HFF-Myc (cell line): ENCODE data around the gene ELMO1.

Experiments
- DNase-seq: peaks from one replicate; pipeline ENCODE4 v3.0.0-alpha.2; 2011; ENCODE audit warnings: low read depth; ENCODE audit errors: extremely low read depth
- H3K4me3 ChIP-seq: replicated peaks from 2 replicates; pipeline ENCODE4 v1.5.1; 2011; ENCODE audit warnings: low read depth, mild to moderate bottlenecking, control low read depth, low read length
- TF ChIP-seq, protein P1 (sequence below): IDR thresholded peaks from 2 replicates; pipeline ENCODE4 v1.5.1; 2012; ENCODE audit warnings: mild to moderate bottlenecking, low read depth, low read length, control low read depth; ENCODE audit errors: missing control alignments

Gene ELMO1

DNA sequence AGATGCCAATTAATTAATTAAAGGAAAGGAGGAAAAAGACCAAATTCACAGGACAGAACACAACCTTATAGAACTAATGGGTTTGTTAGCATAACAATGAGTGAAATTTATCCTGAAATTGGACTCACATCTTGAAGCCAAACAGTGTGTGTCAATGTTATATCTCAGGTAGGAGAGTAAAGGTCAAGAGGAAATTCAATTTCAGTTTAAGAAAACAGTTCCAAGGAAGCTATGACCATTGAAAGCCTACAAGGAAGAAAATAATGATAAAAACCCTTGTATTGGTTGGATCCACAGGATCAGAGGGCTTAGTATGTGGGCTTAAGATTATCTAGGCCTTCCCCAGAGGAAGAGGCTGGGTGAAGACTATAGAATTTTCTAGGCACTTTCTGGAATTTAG, 525.5 kb downstream of the ELMO1 start:
- no peak overlapping the region for H3K4me3 ChIP-seq
- DNase-seq: no peak
- TF ChIP-seq, protein P1, sequence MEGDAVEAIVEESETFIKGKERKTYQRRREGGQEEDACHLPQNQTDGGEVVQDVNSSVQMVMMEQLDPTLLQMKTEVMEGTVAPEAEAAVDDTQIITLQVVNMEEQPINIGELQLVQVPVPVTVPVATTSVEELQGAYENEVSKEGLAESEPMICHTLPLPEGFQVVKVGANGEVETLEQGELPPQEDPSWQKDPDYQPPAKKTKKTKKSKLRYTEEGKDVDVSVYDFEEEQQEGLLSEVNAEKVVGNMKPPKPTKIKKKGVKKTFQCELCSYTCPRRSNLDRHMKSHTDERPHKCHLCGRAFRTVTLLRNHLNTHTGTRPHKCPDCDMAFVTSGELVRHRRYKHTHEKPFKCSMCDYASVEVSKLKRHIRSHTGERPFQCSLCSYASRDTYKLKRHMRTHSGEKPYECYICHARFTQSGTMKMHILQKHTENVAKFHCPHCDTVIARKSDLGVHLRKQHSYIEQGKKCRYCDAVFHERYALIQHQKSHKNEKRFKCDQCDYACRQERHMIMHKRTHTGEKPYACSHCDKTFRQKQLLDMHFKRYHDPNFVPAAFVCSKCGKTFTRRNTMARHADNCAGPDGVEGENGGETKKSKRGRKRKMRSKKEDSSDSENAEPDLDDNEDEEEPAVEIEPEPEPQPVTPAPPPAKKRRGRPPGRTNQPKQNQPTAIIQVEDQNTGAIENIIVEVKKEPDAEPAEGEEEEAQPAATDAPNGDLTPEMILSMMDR: no peak

DNA sequence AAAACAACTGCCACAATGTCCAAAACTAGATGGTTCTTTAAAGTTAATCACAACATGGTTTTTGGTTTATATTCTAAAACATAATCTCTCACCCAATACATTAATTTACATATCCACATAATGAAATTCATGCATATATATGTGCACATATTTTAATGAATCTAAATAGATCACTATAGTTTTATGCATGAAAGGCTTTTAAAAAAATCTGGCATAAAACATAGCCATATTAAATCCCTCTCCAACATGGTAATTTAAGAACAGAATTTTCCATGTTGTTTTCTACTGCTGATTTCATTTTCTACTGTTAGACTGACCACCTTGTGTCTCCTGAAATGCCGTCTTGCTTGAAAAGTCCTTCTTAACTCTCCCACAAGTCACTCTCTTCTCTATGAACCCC, 528.2 kb downstream of the ELMO1 start:
- no peak for DNase-seq
- no peak overlapping the region for H3K4me3 ChIP-seq
- TF ChIP-seq, protein P1: no peak

DNA sequence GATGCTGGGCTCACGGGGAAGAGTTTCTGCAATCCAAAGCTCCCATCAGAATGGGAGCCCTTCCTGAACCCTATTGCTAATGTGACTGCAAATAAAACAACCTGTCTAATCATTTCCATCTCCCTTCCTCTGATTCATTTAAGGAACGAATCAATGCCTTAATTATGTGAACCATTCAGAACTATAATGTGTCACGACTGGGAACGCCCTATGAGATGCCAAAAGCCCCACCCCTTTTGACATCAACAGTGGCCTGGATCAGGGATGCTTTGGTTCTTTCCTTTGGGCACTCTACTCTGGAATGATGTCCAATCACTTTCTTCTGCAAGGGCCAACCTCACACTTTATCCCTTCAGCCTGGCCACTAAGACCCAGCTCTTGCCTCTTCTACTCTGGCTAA, 528.9 kb downstream of the ELMO1 start:
- TF ChIP-seq, protein P1: no peak
- H3K4me3 ChIP-seq: no peak overlapping the region
- no peak for DNase-seq

DNA sequence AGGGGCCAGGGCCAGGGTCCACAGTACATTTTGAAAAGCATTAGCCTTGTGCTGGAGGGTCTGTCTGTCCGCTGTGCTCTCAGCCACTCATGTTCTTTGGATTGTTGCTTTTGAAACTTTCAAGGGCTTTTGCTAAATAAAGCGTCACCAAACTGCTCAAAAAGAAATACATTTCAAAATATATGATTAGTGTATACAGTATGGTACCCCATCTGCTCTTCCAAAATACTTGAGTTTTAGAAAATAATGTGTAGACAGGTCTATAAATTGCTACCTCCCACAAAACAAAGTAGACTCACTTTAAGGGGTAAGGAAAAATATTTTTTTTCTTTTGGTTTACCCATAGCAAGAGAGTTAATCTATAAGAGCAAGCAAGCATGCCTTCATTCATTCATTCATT, 530.1 kb downstream of the ELMO1 start:
- no peak for DNase-seq
- H3K4me3 ChIP-seq: no peak overlapping the region
- TF ChIP-seq, protein P1: no peak

DNA sequence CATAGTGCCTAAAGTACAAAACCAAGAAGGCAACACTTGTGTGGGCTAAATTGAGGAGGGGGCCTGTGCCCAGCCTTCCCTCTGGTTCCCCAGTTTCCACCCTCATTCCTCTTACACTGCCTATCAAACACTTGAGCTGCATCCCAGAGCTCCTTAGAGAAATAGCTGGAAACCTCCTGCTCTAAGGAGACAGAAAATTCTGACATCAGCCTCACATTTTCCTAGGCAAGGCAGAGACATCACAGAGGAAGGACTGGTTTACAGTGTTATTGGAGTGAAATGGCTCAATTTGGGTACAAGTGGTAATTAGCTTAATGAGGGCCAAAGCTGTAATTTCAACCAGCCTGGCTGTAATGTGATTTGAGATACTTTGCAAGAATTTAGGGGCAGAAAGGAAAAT, 532.0 kb downstream of the ELMO1 start:
- DNase-seq: no peak
- no peak overlapping the region for H3K4me3 ChIP-seq
- TF ChIP-seq, protein P1: no peak

DNA sequence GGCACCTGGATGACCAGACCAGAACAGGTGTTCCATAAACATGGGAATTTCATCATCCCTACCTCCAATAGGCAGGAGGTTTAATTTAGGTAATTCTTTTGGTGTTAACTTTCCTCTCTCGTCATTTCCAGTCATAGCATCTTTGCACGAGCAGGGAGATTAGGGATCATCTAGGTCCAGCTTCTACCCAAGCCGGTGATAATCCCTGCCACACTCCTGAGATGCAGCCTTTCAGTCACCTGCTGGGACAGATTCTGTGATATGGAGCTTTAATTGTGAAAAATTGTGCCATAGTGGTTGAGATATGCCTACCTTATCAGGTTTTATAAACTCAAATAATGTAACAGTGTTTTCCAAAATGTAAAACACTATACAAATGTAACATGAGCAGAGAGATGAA, 532.5 kb downstream of the ELMO1 start:
- TF ChIP-seq, protein P1: no peak
- H3K4me3 ChIP-seq: no peak overlapping the region
- DNase-seq: no peak

DNA sequence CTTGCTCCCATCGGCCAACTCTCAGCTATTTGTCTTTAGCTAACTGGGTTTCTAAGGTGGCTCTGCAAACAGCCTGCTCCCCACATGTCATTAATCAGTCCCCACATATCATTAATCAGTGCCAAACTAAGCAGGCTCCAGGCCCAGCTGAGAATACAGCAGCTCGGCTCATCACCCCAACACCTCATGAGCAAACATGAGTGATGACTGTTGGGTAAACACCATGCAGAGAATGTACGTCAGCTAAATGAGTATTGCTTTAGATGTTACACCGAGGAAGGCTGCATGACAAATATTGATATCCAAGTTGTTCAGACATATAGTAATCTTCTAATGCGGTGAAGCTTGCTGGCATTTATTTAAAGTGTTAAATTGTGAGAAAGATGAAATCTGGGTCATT, 536.9 kb downstream of the ELMO1 start:
- no peak overlapping the region for H3K4me3 ChIP-seq
- TF ChIP-seq, protein P1: no peak
- DNase-seq: no peak
